DND-41 (cell line): ENCODE measurements around the gene CALML4.

Experiments used
- ATAC-seq: fragments of 200-7000 bp; cut with Tn5 transposase; 3 replicates; pipeline ENCODE4 v1.9.1; 2021; ENCODE audit warnings: low read depth; ENCODE audit not compliant: insufficient read depth
- DNase-seq: peaks from one replicate; pipeline ENCODE4 v3.0.0-alpha.2; 2020
- H2AFZ ChIP-seq: 2 replicates; pipeline ENCODE4 v1.6.0; 2012; ENCODE audit warnings: low read depth, low read length
- H3K27ac ChIP-seq: 2 replicates; pipeline ENCODE4 v1.5.1; 2012; ENCODE audit warnings: low read length, inconsistent platforms
- H3K27me3 ChIP-seq: fragments of 200-600 bp; sonication (generic); 2 replicates; pipeline ENCODE4 v1.6.0; 2012; ENCODE audit warnings: low read length, mild to moderate bottlenecking, inconsistent platforms; ENCODE audit not compliant: insufficient read depth, poor library complexity
- H3K36me3 ChIP-seq: 2 replicates; pipeline ENCODE4 v1.5.1; 2012; ENCODE audit warnings: low read length, inconsistent platforms; ENCODE audit not compliant: insufficient read depth
- H3K4me1 ChIP-seq: 2 replicates; pipeline ENCODE4 v1.5.1; 2012; ENCODE audit warnings: mild to moderate bottlenecking, low read length; ENCODE audit not compliant: insufficient read depth
- H3K4me2 ChIP-seq: 2 replicates; pipeline ENCODE4 v1.6.0; 2012; ENCODE audit warnings: mild to moderate bottlenecking, moderate library complexity, low read length, inconsistent platforms; ENCODE audit not compliant: insufficient read depth
- H3K4me3 ChIP-seq, 2 experiments: fragments of 200-600 bp in 1 of 2; shearing (Covaris generic) in 1 of 2; 2 replicates each; pipeline ENCODE4 v1.5.1; 2012 to 2016; ENCODE audit warnings: inconsistent platforms in 2 of 2, low read length in 2 of 2, mild to moderate bottlenecking in 2 of 2, low read depth in 1 of 2, moderate library complexity in 1 of 2
- H3K79me2 ChIP-seq: 2 replicates; pipeline ENCODE4 v1.6.0; 2012; ENCODE audit warnings: low read length, inconsistent platforms; ENCODE audit not compliant: insufficient read depth
- H3K9ac ChIP-seq: 2 replicates; pipeline ENCODE4 v1.6.0; 2012; ENCODE audit warnings: low read depth, mild to moderate bottlenecking, inconsistent platforms, low read length, moderate library complexity
- H3K9me3 ChIP-seq: 2 replicates; pipeline ENCODE4 v1.5.1; 2012; ENCODE audit warnings: low read length, moderate library complexity, mild to moderate bottlenecking, inconsistent platforms; ENCODE audit not compliant: insufficient read depth, severe bottlenecking
- H4K20me1 ChIP-seq: 2 replicates; pipeline ENCODE4 v1.6.0; 2012; ENCODE audit warnings: low read length; ENCODE audit not compliant: insufficient read depth
- EZH2 ChIP-seq: IDR thresholded peaks from 3 replicates; pipeline ENCODE4 v1.6.1; 2012; ENCODE audit warnings: borderline replicate concordance, low read depth, mild to moderate bottlenecking, moderate library complexity, low read length, inconsistent platforms; ENCODE audit not compliant: severe bottlenecking
- TF ChIP-seq, protein P1 (sequence below): IDR thresholded peaks from 2 replicates; pipeline ENCODE4 v1.5.1; 2012; ENCODE audit warnings: borderline replicate concordance, low read length, moderate library complexity, mild to moderate bottlenecking; ENCODE audit not compliant: poor library complexity, severe bottlenecking; ENCODE audit errors: extremely low read depth

CALML4 gene

DNA sequence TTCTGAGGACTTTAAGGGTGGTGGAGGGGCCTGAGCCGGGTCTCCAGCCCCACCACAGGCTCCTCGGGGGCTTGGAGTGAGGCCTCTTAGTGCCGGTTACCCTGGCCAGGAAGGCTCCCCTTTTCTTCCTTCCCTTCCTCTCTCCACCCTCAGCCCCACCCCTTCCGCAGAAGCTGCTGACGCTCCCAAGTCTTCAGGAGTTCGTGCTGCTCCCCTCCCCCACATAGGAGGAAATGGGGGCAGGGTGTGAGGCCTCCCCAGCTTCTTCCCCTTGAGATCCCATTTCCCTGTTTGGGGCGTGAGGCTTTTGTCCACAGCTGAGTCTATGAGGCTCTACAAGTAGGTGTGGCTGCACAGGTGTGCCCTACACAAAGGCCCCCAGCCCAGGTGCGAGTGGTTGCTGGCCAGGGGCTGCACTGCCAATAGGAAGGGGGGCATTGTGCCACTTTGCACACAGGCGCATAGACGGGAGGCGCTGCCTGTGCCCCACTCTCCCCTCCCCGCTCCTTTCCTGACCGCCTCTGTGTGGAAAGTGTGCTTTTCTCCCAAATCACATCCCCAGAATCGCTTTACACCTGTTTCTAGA is 915 bp upstream of the CALML4 start:
- TF ChIP-seq, protein P1, sequence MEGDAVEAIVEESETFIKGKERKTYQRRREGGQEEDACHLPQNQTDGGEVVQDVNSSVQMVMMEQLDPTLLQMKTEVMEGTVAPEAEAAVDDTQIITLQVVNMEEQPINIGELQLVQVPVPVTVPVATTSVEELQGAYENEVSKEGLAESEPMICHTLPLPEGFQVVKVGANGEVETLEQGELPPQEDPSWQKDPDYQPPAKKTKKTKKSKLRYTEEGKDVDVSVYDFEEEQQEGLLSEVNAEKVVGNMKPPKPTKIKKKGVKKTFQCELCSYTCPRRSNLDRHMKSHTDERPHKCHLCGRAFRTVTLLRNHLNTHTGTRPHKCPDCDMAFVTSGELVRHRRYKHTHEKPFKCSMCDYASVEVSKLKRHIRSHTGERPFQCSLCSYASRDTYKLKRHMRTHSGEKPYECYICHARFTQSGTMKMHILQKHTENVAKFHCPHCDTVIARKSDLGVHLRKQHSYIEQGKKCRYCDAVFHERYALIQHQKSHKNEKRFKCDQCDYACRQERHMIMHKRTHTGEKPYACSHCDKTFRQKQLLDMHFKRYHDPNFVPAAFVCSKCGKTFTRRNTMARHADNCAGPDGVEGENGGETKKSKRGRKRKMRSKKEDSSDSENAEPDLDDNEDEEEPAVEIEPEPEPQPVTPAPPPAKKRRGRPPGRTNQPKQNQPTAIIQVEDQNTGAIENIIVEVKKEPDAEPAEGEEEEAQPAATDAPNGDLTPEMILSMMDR: no peak
- TF ChIP-seq EZH2: no peak
- no peaks in the 10 kb centered on the region for H3K9me3 ChIP-seq
- DNase-seq (no peak), ATAC-seq (no peak)
- H4K20me1 ChIP-seq: peaks cover 37% of the 10 kb centered on the region
- no peak overlapping the region for H3K9ac ChIP-seq
- H3K4me2 ChIP-seq: no peak overlapping the region
- peaks cover 11% of the 10 kb centered on the region for H3K79me2 ChIP-seq
- no peak overlapping the region for H3K27ac ChIP-seq
- no peaks in the 10 kb centered on the region for H3K27me3 ChIP-seq
- H3K4me1 ChIP-seq: no peaks in the 10 kb centered on the region
- no peak overlapping the region for H2AFZ ChIP-seq
- peaks cover 38% of the 10 kb centered on the region for H3K36me3 ChIP-seq
- no peak overlapping the region for H3K4me3 ChIP-seq

DNA sequence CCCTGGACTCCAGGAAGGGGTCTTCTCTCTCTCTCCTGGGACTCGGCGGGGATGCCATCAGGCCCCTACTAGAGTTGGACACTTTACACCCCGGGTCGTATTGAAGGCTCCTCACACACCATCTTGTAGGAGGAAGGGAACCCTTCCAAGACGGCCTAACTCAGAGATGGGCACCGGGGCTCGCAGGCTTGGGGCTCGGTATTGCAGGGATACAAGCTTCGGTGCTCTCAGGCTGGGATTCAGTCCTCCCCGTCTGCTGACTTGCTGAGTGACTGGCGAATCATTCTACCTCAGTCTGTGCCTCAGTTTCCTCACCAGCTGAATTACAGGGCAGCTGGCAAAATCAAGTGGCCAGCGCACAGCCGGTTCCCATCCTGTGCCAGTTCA is 419 bp upstream of the CALML4 start:
- Histone ChIP-seq H3K79me2 (peaks cover 6% of the 10 kb centered on the region; the same call in 1 of the 2 replicates), H3K27me3 (no peaks in the 10 kb centered on the region), H2AFZ (no peak overlapping the region), H3K4me3 (no peak overlapping the region), H3K27ac (no peak overlapping the region), H3K9ac (no peak overlapping the region), H3K9me3 (no peaks in the 10 kb centered on the region), H3K36me3 (peaks cover 33% of the 10 kb centered on the region), H3K4me2 (no peak overlapping the region), H3K4me1 (no peaks in the 10 kb centered on the region), H4K20me1 (peaks cover 33% of the 10 kb centered on the region)
- DNase-seq (no peak), ATAC-seq (no peak)
- TF ChIP-seq EZH2: no peak

DNA sequence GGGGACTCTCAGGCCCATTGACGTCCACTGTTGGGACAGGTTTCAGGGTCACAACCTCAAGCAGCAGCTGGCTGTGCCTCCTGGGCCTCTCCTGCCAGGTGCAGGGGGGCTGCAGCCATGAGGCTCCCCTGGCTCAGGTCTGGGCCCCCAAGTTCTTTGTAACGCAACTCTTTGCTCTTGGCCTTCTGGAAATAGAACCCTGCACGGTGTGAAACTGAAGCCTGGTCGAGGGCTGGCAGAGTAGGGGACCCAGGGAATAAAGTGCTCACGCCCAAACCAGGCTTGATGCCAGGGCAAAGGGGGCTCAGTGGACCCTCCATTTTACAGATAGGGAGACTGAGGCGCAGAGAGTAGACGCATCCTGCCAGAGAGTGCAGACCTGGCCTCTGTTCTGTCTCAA is 771 bp downstream of the CALML4 start:
- Histone ChIP-seq H3K9ac (no peak overlapping the region), H3K4me3 (no peak overlapping the region), H4K20me1 (peaks cover 30% of the 10 kb centered on the region), H3K4me2 (no peak overlapping the region), H3K27me3 (no peaks in the 10 kb centered on the region), H2AFZ (no peak overlapping the region), H3K36me3 (peaks cover 23% of the 10 kb centered on the region), H3K9me3 (no peaks in the 10 kb centered on the region), H3K27ac (no peak overlapping the region), H3K4me1 (no peaks in the 10 kb centered on the region), H3K79me2 (peaks cover 2% of the 10 kb centered on the region; the same call in 1 of the 2 replicates)
- ATAC-seq: no peak
- no peak for DNase-seq
- TF ChIP-seq EZH2: no peak
- TF ChIP-seq, protein P1: no peak

DNA sequence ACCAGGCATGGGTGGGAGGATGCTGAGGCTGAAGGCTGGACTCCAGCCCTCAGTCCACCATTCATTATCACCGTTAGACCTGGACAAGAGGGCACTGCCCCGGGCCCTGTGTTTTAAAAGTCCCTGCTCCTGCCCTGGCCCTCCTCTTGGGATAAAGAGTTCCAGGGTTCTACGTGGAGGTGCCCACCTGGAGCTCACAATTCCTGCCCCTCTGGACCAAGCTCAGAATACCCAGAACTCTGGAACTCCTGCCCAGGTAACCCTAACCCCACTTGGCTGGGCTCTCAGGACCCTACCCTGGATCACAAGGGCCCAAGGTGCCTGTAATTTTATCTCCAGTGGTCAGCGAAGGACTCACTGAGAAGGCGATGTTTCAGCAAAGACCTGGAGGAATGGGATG is 1.2 kb downstream of the CALML4 start:
- Histone ChIP-seq H3K27me3 (no peaks in the 10 kb centered on the region), H3K9ac (no peak overlapping the region), H3K4me2 (no peak overlapping the region), H3K9me3 (no peaks in the 10 kb centered on the region), H3K36me3 (peaks cover 19% of the 10 kb centered on the region), H3K27ac (no peak overlapping the region), H4K20me1 (peaks cover 33% of the 10 kb centered on the region), H3K4me3 (no peak overlapping the region), H3K4me1 (no peaks in the 10 kb centered on the region), H3K79me2 (peaks cover 2% of the 10 kb centered on the region; the same call in 1 of the 2 replicates), H2AFZ (no peak overlapping the region)
- TF ChIP-seq, protein P1: no peak
- DNase-seq (no peak), ATAC-seq (no peak)
